Smooth muscle cell (in vitro differentiated cells): Measurements from ENCODE around the gene XPR1. TPM values are rescaled to one million over a fixed set of nuclear protein-coding genes. Genes with fewer than 3 reads are reported as not detected.

ENCODE experiments used
- DNase-seq: peaks from one replicate; lab custom pipeline; 2025; ENCODE audit not compliant: unreplicated experiment; lab: John Stamatoyannopoulos, UW
- H2AFZ ChIP-seq: fragments of 200-600 bp; sonication (generic); 2 replicates; pipeline ENCODE4 v1.6.0; 2016; ENCODE audit warnings: antibody characterized with exemption, low read depth, mild to moderate bottlenecking
- H3F3A ChIP-seq: fragments of 200-600 bp; sonication (generic); 2 replicates; pipeline ENCODE4 v1.6.0; 2017; ENCODE audit warnings: antibody characterized with exemption, low read depth
- H3K27ac ChIP-seq: fragments of 200-600 bp; sonication (generic); 2 replicates; pipeline ENCODE4 v1.5.1; 2016; ENCODE audit warnings: low read depth, mild to moderate bottlenecking
- H3K27me3 ChIP-seq: fragments of 200-600 bp; sonication (generic); 2 replicates; pipeline ENCODE4 v1.6.1; 2016; ENCODE audit warnings: low read depth, mild to moderate bottlenecking
- H3K36me3 ChIP-seq: fragments of 200-600 bp; sonication (generic); 2 replicates; pipeline ENCODE4 v1.5.1; 2016; ENCODE audit warnings: low read depth
- H3K4me1 ChIP-seq: fragments of 200-600 bp; sonication (generic); 2 replicates; pipeline ENCODE4 v1.5.1; 2016; ENCODE audit warnings: low read depth
- H3K4me2 ChIP-seq: fragments of 200-600 bp; sonication (generic); 2 replicates; pipeline ENCODE4 v1.6.0; 2016; ENCODE audit warnings: mild to moderate bottlenecking
- H3K4me3 ChIP-seq: fragments of 200-600 bp; sonication (generic); 2 replicates; pipeline ENCODE4 v1.5.1; 2016; ENCODE audit warnings: mild to moderate bottlenecking
- H3K79me2 ChIP-seq: fragments of 200-600 bp; sonication (generic); 2 replicates; pipeline ENCODE4 v1.6.0; 2016; ENCODE audit warnings: low read depth, mild to moderate bottlenecking
- H3K9ac ChIP-seq: fragments of 200-600 bp; sonication (generic); 2 replicates; pipeline ENCODE4 v1.6.0; 2016; ENCODE audit warnings: low read depth
- H3K9me3 ChIP-seq: fragments of 200-600 bp; sonication (generic); replicated peaks from 2 replicates; pipeline ENCODE4 v1.5.1; 2016; ENCODE audit warnings: low read depth
- H4K20me1 ChIP-seq: fragments of 200-600 bp; sonication (generic); 2 replicates; pipeline ENCODE4 v1.6.0; 2016; ENCODE audit warnings: low read depth
- CTCF ChIP-seq: fragments of 200-600 bp; sonication (generic); IDR thresholded peaks from 2 replicates; pipeline ENCODE4 v1.5.1; 2017; ENCODE audit warnings: borderline replicate concordance, mild to moderate bottlenecking, antibody characterized with exemption; ENCODE audit not compliant: insufficient read depth, poor library complexity, severe bottlenecking
- WGBS: methylation state at CpG from one replicate; pipeline ENCODE4 v1.1.7; 2016; ENCODE audit warnings: low lambda C conversion rate; 5-methylcytosine and 5-hydroxymethylcytosine counted together
- polyA plus RNA-seq: library from polyadenylated mRNA; unstranded; fragments of >200 nt; fragmentation: Nextera tagmentation; extraction: Ambion mirVana; gene quantifications from 2 replicates; pipeline ENCODE4 v1.2.1, GENCODE V29; 2016
- total RNA-seq: library from RNA; depleted of rRNA; stranded (reverse); fragments of >200 nt; gene quantifications from 2 replicates; pipeline ENCODE4 v1.2.3, GENCODE V29; 2014

XPR1 gene
- total and polyA plus RNA-seq, 2 experiments from 2014 or later, result 9.5 to 27.6 TPM

- peaks cover 4% of the 10 kb centered on the region for H3K36me3 ChIP-seq
- H3K79me2 ChIP-seq, result peaks cover 20% of the 10 kb centered on the region
- H3K9ac ChIP-seq, result no peak overlapping the region
- peaks cover 10% of the 10 kb centered on the region for H4K20me1 ChIP-seq
- no peak overlapping the region for H3K4me2 ChIP-seq
- H3F3A ChIP-seq, result no peaks in the 10 kb centered on the region
- H2AFZ ChIP-seq, result no peak overlapping the region
- no peak overlapping the region for H3K4me3 ChIP-seq
- DNase-seq, result no peak
- no peaks in the 10 kb centered on the region for H3K27me3 ChIP-seq
- TF ChIP-seq CTCF, result no peak
- H3K27ac ChIP-seq, result no peak overlapping the region
- H3K9me3 ChIP-seq, result no peaks in the 10 kb centered on the region
- peaks cover 15% of the 10 kb centered on the region for H3K4me1 ChIP-seq
These were observed 40.7 kb downstream of the XPR1 start for GRCh38 chr1:180672505-180672904.

GRCh38 chr1:180674603-180675530 is 43.0 kb downstream of the XPR1 start:
- no peak for TF ChIP-seq CTCF
- Histone ChIP-seq H3K9ac (no peak overlapping the region), H3K27ac (peak overlapping the region; percentile 13), H3K4me2 (no peak overlapping the region), H2AFZ (no peak overlapping the region), H3K9me3 (no peaks in the 10 kb centered on the region), H4K20me1 (peaks cover 10% of the 10 kb centered on the region), H3K4me1 (peaks cover 19% of the 10 kb centered on the region), H3K36me3 (peaks cover 4% of the 10 kb centered on the region), H3K4me3 (no peak overlapping the region), H3K79me2 (peaks cover 20% of the 10 kb centered on the region), H3F3A (no peaks in the 10 kb centered on the region), H3K27me3 (no peaks in the 10 kb centered on the region)
- no peak for DNase-seq
- WGBS, result 20% methylated on average over 1 of the region's 1 CpG

GRCh38 chr1:180675586-180675985 is 43.8 kb downstream of the XPR1 start:
- Histone ChIP-seq H3K79me2 (peaks cover 17% of the 10 kb centered on the region), H2AFZ (no peak overlapping the region), H3K9me3 (no peaks in the 10 kb centered on the region), H3K27ac (no peak overlapping the region), H3K4me2 (no peak overlapping the region), H3K36me3 (peaks cover 4% of the 10 kb centered on the region), H3K27me3 (no peaks in the 10 kb centered on the region), H3K9ac (no peak overlapping the region), H3F3A (no peaks in the 10 kb centered on the region), H4K20me1 (peaks cover 10% of the 10 kb centered on the region), H3K4me1 (peaks cover 19% of the 10 kb centered on the region), H3K4me3 (no peak overlapping the region)
- no peak for DNase-seq
- whole genome bisulfite sequencing, result 85% methylated on average over 2 of the region's 2 CpGs
- no peak for TF ChIP-seq CTCF
